ENCODE measurements around the gene CCDC187.
"Not testable (repeated sequence)": the region's sequence is repeated elsewhere in the genome, so short reads cannot be mapped to it uniquely, and the experiment has no call there.

- TF ChIP-seq CTCF, POLR2A, POLR2AphosphoS5 (IDR thresholded peaks at IDR 0.05): not testable (repeated sequence)
Measured at GRCh38 chr9:136266641-136267040, 37.3 kb downstream of the CCDC187 start.
